HEK293 (cell line): Measurements from ENCODE around the gene C10orf67.

Source experiments
- CTCF ChIA-PET: fragments of 350-600 bp; formaldehyde crosslinking; extraction: SDS; loops from one replicate; lab custom pipeline; 2021; ENCODE audit warnings: antibody characterized with exemption; lab: Yijun Ruan, JAX
- POLR2A ChIA-PET: fragments of 300-600 bp; formaldehyde crosslinking; extraction: SDS; loops from one replicate; lab custom pipeline; 2020; ENCODE audit warnings: antibody characterized with exemption, inconsistent platforms; lab: Yijun Ruan, JAX
- H3K27ac ChIP-seq: fragments of 200-500 bp; sonication (Bioruptor generic); 2 replicates; pipeline ENCODE4 v1.5.1; 2014; ENCODE audit warnings: low read depth, low read length, control low read depth, inconsistent platforms; ENCODE audit errors: extremely low read depth
- H3K36me3 ChIP-seq, 2 experiments: fragments of 200-500 bp in 1 of 2; sonication (Bioruptor generic) in 1 of 2; 1 replicate in 1 of 2; 2 replicates in 1 of 2; pipeline ENCODE4 v1.5.1; 2014 to 2017; ENCODE audit warnings: inconsistent platforms in 2 of 2, low read length in 2 of 2; ENCODE audit not compliant: control insufficient read depth in 2 of 2, insufficient read depth in 1 of 2
- H3K4me1 ChIP-seq: fragments of 200-500 bp; sonication (Bioruptor generic); 2 replicates; pipeline ENCODE4 v1.5.1; 2014; ENCODE audit warnings: mild to moderate bottlenecking, low read length, inconsistent platforms; ENCODE audit not compliant: control insufficient read depth, insufficient read depth
- H3K4me3 ChIP-seq: 2 replicates; pipeline ENCODE4 v1.5.1; 2011; ENCODE audit warnings: low read depth, mild to moderate bottlenecking, control low read depth, low read length, moderate library complexity
- H3K9me3 ChIP-seq: fragments of 200-500 bp; sonication (Bioruptor generic); 2 replicates; pipeline ENCODE4 v1.5.1; 2014; ENCODE audit warnings: low read depth, low read length, inconsistent platforms; ENCODE audit not compliant: control insufficient read depth, insufficient read depth
- GFI1B ChIP-seq: fragments of 450-650 bp; formaldehyde crosslinking; IDR thresholded peaks from 2 replicates; pipeline ENCODE4 v1.5.1; 2016; ENCODE audit warnings: missing biosample characterization, missing genetic modification characterization
- GLI2 ChIP-seq: fragments of 450-650 bp; formaldehyde crosslinking; IDR thresholded peaks from 2 replicates; pipeline ENCODE4; 2017; ENCODE audit warnings: missing biosample characterization, missing genetic modification characterization, low read depth, borderline replicate concordance
- KLF9 ChIP-seq: fragments of 450-650 bp; formaldehyde crosslinking; IDR thresholded peaks from 2 replicates; pipeline ENCODE4 v1.5.1; 2016; ENCODE audit warnings: missing biosample characterization, missing genetic modification characterization, low read depth
- MZF1 ChIP-seq: fragments of 450-650 bp; formaldehyde crosslinking; IDR thresholded peaks from 2 replicates; pipeline ENCODE4 v1.5.1; 2017; ENCODE audit warnings: missing biosample characterization, missing genetic modification characterization, borderline replicate concordance
- OSR2 ChIP-seq: fragments of 450-650 bp; formaldehyde crosslinking; IDR thresholded peaks from 2 replicates; pipeline ENCODE4 v1.5.1; 2016; ENCODE audit warnings: missing biosample characterization, missing genetic modification characterization
- PRDM10 ChIP-seq: fragments of 450-650 bp; formaldehyde crosslinking; IDR thresholded peaks from 2 replicates; pipeline ENCODE4 v1.5.1; 2016; ENCODE audit warnings: missing biosample characterization, missing genetic modification characterization
- ZBTB10 ChIP-seq: fragments of 450-650 bp; formaldehyde crosslinking; IDR thresholded peaks from 2 replicates; pipeline ENCODE4 v1.5.1; 2016; ENCODE audit warnings: missing biosample characterization, missing genetic modification characterization
- ZNF138 ChIP-seq: fragments of 450-650 bp; formaldehyde crosslinking; IDR thresholded peaks from 2 replicates; pipeline ENCODE4 v1.5.1; 2016; ENCODE audit warnings: missing biosample characterization, missing genetic modification characterization, borderline replicate concordance
- ZNF16 ChIP-seq: fragments of 450-650 bp; formaldehyde crosslinking; IDR thresholded peaks from 2 replicates; pipeline ENCODE4 v1.5.1; 2016; ENCODE audit warnings: low read depth, missing biosample characterization, missing genetic modification characterization
- ZNF239 ChIP-seq: fragments of 450-650 bp; formaldehyde crosslinking; IDR thresholded peaks from 2 replicates; pipeline ENCODE4 v1.5.1; 2016; ENCODE audit warnings: missing biosample characterization, missing genetic modification characterization
- ZNF292 ChIP-seq: fragments of 450-650 bp; formaldehyde crosslinking; IDR thresholded peaks from 2 replicates; pipeline ENCODE4 v1.5.1; 2016; ENCODE audit warnings: low read depth, missing biosample characterization, missing genetic modification characterization, borderline replicate concordance
- ZNF48 ChIP-seq: fragments of 450-650 bp; formaldehyde crosslinking; IDR thresholded peaks from 2 replicates; pipeline ENCODE4 v1.5.1; 2016; ENCODE audit warnings: missing biosample characterization, missing genetic modification characterization
- ZNF555 ChIP-seq: fragments of 450-650 bp; formaldehyde crosslinking; conservative IDR thresholded peaks from 2 replicates; pipeline ENCODE4 v1.5.1; 2017; ENCODE audit warnings: missing biosample characterization, mild to moderate bottlenecking, missing genetic modification characterization, inconsistent platforms
- ZNF623 ChIP-seq: fragments of 450-650 bp; formaldehyde crosslinking; IDR thresholded peaks from 2 replicates; pipeline ENCODE4 v1.5.1; 2016; ENCODE audit warnings: missing biosample characterization, missing genetic modification characterization
- ZNF692 ChIP-seq: fragments of 450-650 bp; formaldehyde crosslinking; IDR thresholded peaks from 2 replicates; pipeline ENCODE4 v1.5.1; 2016; ENCODE audit warnings: missing biosample characterization, missing genetic modification characterization
- TF ChIP-seq, protein P1 (sequence below): fragments of 450-650 bp; formaldehyde crosslinking; IDR thresholded peaks from 2 replicates; pipeline ENCODE4 v1.5.1; 2017; ENCODE audit warnings: missing biosample characterization, mild to moderate bottlenecking, missing genetic modification characterization, moderate library complexity
- TF ChIP-seq, protein P2 (sequence below): fragments of 450-650 bp; formaldehyde crosslinking; IDR thresholded peaks from 2 replicates; pipeline ENCODE4 v1.5.1; 2016; ENCODE audit warnings: missing biosample characterization, missing genetic modification characterization
- TF ChIP-seq, protein P3 (sequence below): fragments of 450-650 bp; formaldehyde crosslinking; IDR thresholded peaks from 2 replicates; pipeline ENCODE4 v1.5.1; 2017; ENCODE audit warnings: missing biosample characterization, missing genetic modification characterization

The C10orf67 gene

DNA sequence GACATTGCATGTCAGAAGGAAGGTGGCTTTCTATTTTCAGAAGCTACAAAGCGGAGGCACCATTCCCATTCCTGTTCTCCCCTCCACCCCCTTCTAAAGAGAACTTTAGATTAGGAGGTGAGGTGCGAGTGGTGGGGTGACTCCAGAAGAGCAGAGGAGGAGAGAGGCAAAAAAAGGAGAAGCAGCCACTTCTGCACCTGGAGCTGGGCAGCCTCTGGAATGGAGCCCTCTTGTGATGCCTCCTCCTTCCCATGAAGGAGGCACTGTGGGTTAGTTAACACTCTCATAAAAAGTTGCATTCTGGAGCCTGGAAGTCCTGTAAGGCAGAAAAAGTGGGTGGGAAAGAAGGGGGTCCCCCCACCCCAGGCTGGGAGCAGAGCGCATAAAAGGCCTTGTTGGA is 147.7 kb downstream of the C10orf67 start (continued):
- TF ChIP-seq ZBTB10 (tag by site-specific recombination) (no peak), ZNF692 (tag by site-specific recombination) (no peak), ZNF555 (tag by site-specific recombination) (no peak), ZNF292 (tag by site-specific recombination) (no peak), GFI1B (tag by site-specific recombination) (no peak)

- Histone ChIP-seq H3K27ac (no peak overlapping the region), H3K4me3 (no peak overlapping the region), H3K9me3 (no peaks in the 10 kb centered on the region), H3K4me1 (no peaks in the 10 kb centered on the region; the same call in 1 of the 2 replicates), H3K36me3 (no peaks in the 10 kb centered on the region)
- POLR2A ChIA-PET: no interaction called here
- CTCF ChIA-PET: no interaction called here
- TF ChIP-seq ZNF16 (tag by site-specific recombination) (no peak), ZNF48 (no peak), ZNF138 (no peak), KLF9 (tag by site-specific recombination) (no peak), MZF1 (tag by site-specific recombination) (no peak), OSR2 (no peak), PRDM10 (tag by site-specific recombination) (no peak), ZNF239 (no peak), ZNF623 (tag by site-specific recombination) (no peak), GLI2 (tag by site-specific recombination) (no peak)
- TF ChIP-seq, protein P1, sequence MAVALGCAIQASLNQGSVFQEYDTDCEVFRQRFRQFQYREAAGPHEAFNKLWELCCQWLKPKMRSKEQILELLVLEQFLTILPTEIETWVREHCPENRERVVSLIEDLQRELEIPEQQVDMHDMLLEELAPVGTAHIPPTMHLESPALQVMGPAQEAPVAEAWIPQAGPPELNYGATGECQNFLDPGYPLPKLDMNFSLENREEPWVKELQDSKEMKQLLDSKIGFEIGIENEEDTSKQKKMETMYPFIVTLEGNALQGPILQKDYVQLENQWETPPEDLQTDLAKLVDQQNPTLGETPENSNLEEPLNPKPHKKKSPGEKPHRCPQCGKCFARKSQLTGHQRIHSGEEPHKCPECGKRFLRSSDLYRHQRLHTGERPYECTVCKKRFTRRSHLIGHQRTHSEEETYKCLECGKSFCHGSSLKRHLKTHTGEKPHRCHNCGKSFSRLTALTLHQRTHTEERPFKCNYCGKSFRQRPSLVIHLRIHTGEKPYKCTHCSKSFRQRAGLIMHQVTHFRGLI (tag by site-specific recombination): no peak
- TF ChIP-seq, protein P2, sequence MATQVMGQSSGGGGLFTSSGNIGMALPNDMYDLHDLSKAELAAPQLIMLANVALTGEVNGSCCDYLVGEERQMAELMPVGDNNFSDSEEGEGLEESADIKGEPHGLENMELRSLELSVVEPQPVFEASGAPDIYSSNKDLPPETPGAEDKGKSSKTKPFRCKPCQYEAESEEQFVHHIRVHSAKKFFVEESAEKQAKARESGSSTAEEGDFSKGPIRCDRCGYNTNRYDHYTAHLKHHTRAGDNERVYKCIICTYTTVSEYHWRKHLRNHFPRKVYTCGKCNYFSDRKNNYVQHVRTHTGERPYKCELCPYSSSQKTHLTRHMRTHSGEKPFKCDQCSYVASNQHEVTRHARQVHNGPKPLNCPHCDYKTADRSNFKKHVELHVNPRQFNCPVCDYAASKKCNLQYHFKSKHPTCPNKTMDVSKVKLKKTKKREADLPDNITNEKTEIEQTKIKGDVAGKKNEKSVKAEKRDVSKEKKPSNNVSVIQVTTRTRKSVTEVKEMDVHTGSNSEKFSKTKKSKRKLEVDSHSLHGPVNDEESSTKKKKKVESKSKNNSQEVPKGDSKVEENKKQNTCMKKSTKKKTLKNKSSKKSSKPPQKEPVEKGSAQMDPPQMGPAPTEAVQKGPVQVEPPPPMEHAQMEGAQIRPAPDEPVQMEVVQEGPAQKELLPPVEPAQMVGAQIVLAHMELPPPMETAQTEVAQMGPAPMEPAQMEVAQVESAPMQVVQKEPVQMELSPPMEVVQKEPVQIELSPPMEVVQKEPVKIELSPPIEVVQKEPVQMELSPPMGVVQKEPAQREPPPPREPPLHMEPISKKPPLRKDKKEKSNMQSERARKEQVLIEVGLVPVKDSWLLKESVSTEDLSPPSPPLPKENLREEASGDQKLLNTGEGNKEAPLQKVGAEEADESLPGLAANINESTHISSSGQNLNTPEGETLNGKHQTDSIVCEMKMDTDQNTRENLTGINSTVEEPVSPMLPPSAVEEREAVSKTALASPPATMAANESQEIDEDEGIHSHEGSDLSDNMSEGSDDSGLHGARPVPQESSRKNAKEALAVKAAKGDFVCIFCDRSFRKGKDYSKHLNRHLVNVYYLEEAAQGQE: no peak
- TF ChIP-seq, protein P3, sequence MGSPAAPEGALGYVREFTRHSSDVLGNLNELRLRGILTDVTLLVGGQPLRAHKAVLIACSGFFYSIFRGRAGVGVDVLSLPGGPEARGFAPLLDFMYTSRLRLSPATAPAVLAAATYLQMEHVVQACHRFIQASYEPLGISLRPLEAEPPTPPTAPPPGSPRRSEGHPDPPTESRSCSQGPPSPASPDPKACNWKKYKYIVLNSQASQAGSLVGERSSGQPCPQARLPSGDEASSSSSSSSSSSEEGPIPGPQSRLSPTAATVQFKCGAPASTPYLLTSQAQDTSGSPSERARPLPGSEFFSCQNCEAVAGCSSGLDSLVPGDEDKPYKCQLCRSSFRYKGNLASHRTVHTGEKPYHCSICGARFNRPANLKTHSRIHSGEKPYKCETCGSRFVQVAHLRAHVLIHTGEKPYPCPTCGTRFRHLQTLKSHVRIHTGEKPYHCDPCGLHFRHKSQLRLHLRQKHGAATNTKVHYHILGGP (tag by site-specific recombination): no peak
Observed at GRCh38 chr10:23195846-23196600, 148.6 kb downstream of the C10orf67 start.
